ENCODE measurements around the gene AGRN. TPM values are rescaled to one million over a fixed set of nuclear protein-coding genes. Genes with fewer than 3 reads are reported as not detected.

The AGRN gene
- total RNA-seq, 4 donors from 2014 or later = 50.6 to 84.8 (median 71.1) TPM

DNA sequence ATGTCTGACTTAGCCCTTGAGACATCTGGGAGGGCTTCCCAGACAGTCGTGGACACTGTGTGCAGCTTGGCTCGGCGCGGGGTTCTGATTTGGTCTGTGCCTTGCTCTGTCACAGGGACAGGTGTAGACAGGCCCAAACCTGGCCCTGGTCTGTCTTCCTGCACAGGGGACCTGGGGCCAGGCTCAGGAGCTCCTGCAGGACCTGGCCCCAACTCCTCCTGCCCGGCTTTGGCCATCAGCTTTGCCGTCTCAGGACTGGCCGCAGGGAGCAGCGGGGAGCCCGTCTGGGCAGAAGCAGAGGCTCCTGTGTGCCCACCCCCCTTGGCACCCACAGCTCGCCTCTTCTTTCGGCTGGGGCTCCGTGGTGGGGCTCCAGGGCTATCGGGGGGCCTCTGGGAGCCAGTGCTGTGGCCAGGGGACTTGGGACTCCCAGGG is 39.8 kb upstream of the AGRN start:
- WGBS = 53% methylated on average over 6 of the region's 13 CpGs
- Histone ChIP-seq H3K36me3 (no peaks in the 10 kb centered on the region), H3K27ac (no peak overlapping the region), H3K27me3 (peaks cover 74% of the 10 kb centered on the region), H3K4me1 (peaks cover 25% of the 10 kb centered on the region), H3K9me3 (no peaks in the 10 kb centered on the region), H3K4me3 (no peak overlapping the region)
- no peak for TF ChIP-seq POLR2AphosphoS5 (IDR thresholded peaks at IDR 0.05)
- TF ChIP-seq, protein P1, sequence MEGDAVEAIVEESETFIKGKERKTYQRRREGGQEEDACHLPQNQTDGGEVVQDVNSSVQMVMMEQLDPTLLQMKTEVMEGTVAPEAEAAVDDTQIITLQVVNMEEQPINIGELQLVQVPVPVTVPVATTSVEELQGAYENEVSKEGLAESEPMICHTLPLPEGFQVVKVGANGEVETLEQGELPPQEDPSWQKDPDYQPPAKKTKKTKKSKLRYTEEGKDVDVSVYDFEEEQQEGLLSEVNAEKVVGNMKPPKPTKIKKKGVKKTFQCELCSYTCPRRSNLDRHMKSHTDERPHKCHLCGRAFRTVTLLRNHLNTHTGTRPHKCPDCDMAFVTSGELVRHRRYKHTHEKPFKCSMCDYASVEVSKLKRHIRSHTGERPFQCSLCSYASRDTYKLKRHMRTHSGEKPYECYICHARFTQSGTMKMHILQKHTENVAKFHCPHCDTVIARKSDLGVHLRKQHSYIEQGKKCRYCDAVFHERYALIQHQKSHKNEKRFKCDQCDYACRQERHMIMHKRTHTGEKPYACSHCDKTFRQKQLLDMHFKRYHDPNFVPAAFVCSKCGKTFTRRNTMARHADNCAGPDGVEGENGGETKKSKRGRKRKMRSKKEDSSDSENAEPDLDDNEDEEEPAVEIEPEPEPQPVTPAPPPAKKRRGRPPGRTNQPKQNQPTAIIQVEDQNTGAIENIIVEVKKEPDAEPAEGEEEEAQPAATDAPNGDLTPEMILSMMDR (IDR thresholded peaks at IDR 0.05) = no peak
- TF ChIP-seq EP300 (IDR thresholded peaks at IDR 0.05) = no peak
- no peak for TF ChIP-seq POLR2A (IDR thresholded peaks at IDR 0.05)
- no peak for DNase-seq (ENCODE audit: low spot score in 2 of 2)

DNA sequence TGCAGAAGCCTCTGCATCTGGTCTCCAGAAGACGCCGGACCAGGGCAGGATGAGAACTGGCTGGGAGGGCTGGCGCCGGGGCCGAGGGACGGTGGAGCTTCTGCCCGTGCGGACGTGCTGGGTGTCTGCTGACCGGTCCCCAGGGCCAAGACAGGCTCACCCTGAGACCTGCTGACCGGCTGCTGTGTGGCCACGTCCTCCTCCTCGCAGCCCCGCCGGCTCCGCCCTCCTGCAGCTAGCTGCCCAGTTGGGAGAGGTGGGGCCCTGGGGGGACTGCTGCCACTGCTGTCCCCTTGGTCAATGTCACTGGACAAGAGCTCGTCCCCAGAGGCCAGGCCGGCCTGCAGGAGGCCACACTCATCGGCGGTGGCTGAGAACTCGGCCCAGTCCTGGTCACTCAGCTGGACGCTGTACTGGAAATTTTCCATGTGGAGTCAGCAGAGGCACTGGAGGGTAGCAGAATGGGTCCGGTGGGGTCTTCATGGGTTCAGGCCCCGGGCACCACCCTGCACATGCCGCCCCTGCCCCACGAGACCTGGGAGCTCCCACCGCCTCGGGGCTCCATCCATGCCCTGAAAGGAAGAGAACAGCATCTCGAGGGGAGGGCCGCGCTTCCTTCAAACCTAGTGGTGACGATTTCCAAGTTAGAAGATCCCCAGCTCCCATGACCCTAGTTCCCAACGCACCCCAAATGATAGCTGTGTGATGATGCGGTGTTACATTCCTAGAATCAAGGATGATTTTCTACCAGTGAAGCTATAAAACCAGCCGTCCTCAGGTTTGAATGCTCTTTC is 39.1 kb upstream of the AGRN start:
- 75% methylated on average over 11 of the region's 35 CpGs for WGBS
- Histone ChIP-seq H3K4me3 (no peak overlapping the region), H3K4me1 (peaks cover 18% of the 10 kb centered on the region), H3K36me3 (no peaks in the 10 kb centered on the region), H3K27ac (no peak overlapping the region), H3K27me3 (peaks cover 72% of the 10 kb centered on the region), H3K9me3 (no peaks in the 10 kb centered on the region)
- DNase-seq (ENCODE audit: low spot score in 2 of 2) = no peak
- TF ChIP-seq POLR2A (IDR thresholded peaks at IDR 0.05) (no peak), POLR2AphosphoS5 (IDR thresholded peaks at IDR 0.05) (no peak), EP300 (IDR thresholded peaks at IDR 0.05) (no peak)
- TF ChIP-seq, protein P1 (IDR thresholded peaks at IDR 0.05) = no peak

DNA sequence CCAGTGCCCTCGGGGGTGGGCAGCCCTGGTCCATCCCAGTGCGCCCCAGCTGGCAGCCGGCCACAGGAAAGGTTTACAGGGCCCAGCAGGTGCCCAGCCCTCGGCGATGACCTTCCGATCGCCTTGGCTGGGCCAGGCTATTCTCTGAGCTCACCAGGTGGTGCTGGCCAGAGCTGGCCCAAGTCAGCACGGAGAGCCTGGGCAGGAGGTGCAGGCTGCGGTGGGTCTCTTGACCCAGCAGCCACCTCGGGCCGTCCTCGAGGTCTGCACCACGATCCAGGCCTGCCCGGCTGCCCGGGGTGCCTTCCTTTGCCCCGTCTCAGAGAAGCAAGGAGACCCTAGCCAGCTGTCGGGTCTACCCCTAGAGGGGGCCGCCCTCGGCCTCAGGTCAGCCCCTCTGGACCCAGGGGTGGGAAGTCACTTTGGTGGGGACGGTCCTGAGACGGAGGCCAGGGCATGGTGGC is 38.4 kb upstream of the AGRN start:
- DNase-seq (ENCODE audit: low spot score in 2 of 2) = no peak
- no peak overlapping the region for H3K27ac ChIP-seq
- H3K4me1 ChIP-seq = peaks cover 11% of the 10 kb centered on the region
- H3K9me3 ChIP-seq = no peaks in the 10 kb centered on the region
- H3K27me3 ChIP-seq = peaks cover 70% of the 10 kb centered on the region
- TF ChIP-seq POLR2AphosphoS5 (IDR thresholded peaks at IDR 0.05) (no peak), EP300 (IDR thresholded peaks at IDR 0.05) (no peak), POLR2A (IDR thresholded peaks at IDR 0.05) (no peak)
- TF ChIP-seq, protein P1 (IDR thresholded peaks at IDR 0.05) = no peak
- no peaks in the 10 kb centered on the region for H3K36me3 ChIP-seq
- H3K4me3 ChIP-seq = no peak overlapping the region
- WGBS = 90% methylated on average over 2 of the region's 21 CpGs

DNA sequence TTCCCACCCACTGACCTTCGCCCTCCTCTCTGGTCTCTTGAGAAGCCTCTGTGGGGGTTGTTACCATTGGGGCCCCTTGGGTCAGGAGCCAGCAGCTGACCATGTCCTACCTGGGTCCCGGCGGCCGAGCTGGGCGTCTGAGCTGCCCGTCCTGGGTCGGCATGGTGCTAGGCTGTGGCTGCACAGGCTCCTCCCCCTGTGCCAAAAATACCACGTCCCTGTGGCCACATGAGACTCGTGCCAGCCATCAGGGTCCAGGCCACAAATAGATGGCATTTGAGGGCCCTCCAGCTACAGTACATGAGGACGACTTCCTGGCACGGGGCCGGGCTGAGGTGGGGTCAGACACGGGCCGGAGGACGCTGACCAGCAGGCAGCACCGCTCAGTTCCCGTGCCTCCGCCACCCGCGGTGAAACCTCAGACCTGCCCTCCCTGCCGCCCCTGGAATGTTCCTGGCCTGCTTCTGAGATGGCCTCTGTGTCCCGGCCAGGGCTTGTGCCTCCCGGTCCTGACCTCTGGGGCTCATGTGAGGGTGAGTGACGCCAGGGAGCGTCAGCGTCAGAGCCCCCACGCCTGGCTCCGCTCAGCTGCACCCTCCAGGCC is 37.9 kb upstream of the AGRN start, which contains the start of gene PERM1:
TSS of gene PERM1 (minus strand) at position 139 of the 604 bp plus-strand sequence. CDS start 1,064 bp downstream, outside the sequence.
- WGBS = 100% methylated on average over 2 of the region's 28 CpGs
- Histone ChIP-seq H3K4me3 (no peak within 1 kb of the TSS), H3K27me3 (peaks cover 70% of the 10 kb centered on the region), H3K4me1 (peaks cover 11% of the 10 kb centered on the region), H3K36me3 (no peaks in the 10 kb centered on the region), H3K9me3 (no peaks in the 10 kb centered on the region), H3K27ac (no peak within 1 kb of the TSS)
- no peak for DNase-seq (ENCODE audit: low spot score in 2 of 2)
- TF ChIP-seq, protein P1 (IDR thresholded peaks at IDR 0.05) = no peak
- TF ChIP-seq POLR2A (IDR thresholded peaks at IDR 0.05) = no peak
- no peak for TF ChIP-seq EP300 (IDR thresholded peaks at IDR 0.05)
- no peak for TF ChIP-seq POLR2AphosphoS5 (IDR thresholded peaks at IDR 0.05)

Data from suprapubic skin (tissue), 4 donors.